Measurements from ENCODE around the gene PTPRG.

- no peak for TF ChIP-seq CTCF (conservative IDR thresholded peaks at IDR 0.05; ENCODE audit: low read depth, low read length)
- TF ChIP-seq EZH2 (IDR thresholded peaks at IDR 0.05; ENCODE audit: borderline replicate concordance, low read depth, low read length, poor library complexity, severe bottlenecking): no peak
Measured at GRCh38 chr3:61648481-61648880, 87.1 kb downstream of the PTPRG start.
